Erythroblast (primary cell): ENCODE data around the gene LOXL1.

Experiments used
- GATA1 ChIP-seq: IDR thresholded peaks from 2 replicates; pipeline ENCODE4 v1.6.1; 2011; ENCODE audit warnings: low read depth, mild to moderate bottlenecking, control low read depth, low read length, moderate library complexity
- POLR2A ChIP-seq: IDR thresholded peaks from 2 replicates; pipeline ENCODE4 v1.6.1; 2011; ENCODE audit warnings: mild to moderate bottlenecking, low read length

DNA sequence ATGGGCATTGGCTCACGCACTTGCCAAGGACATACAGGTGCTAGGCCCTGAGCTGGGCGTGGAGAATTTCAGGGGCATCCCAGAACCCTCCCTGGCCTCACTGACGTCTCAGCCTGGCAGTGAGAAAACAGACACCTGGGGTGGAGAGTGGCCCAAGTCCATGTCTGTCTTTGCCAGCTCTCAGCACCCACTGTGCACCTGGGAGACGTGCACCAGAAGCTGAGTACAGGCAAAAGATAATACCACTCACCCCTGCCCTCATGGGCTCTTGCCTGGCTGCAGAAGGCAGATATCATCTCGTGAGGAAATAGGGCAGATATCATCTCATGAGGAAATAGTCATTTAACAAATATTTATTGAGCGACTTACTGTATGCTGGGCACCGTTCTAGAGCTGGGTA is 8.0 kb downstream of the LOXL1 start:
- TF ChIP-seq POLR2A (no peak), GATA1 (no peak)
